Hematopoietic multipotent progenitor cell treated with erythropoietin and hydrocortisone succinate and interleukin-3 and kit ligand, for 15 days (in vitro differentiated cells): ENCODE data around the gene SKOR2.
"Not testable (repeated sequence)": the region's sequence is repeated elsewhere in the genome, so short reads cannot be mapped to it uniquely, and the experiment has no call there.

Experiments
- DNase-seq: peaks from one replicate; pipeline ENCODE4 v3.0.0-alpha.2; 2015; ENCODE audit warnings: low spot score

SKOR2 gene

GRCh38 chr18:47254341-47254939 lies 3.0 kb upstream of the SKOR2 start:
- DNase-seq: no peak

DNA sequence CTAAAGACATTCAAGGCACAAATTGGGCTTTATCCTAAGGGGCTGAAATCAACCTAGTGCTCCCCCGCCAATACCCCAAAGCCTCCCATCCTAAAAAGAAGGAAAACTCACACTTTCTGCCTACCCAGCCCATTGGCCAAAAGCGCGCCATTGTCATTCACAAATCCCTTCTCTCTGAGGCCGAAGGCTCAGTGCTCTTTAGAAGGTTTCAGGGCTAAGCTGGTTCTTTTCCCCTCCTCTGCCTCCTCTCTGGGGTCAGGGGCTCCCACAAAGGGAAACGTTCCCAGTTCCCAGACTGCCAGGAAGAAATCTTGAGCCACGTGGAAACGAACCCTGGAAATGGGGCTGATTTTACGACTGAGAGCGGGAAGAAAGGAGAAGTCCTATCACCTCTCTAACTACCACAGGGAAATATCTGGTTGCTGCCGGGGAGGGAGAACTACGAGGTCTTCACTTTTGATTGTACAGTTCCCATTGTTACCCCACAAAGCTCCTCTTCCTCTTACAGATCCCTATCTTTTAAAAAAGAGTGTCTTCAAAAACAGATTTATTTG lies 1.7 kb upstream of the SKOR2 start:
- DNase-seq: no peak

DNA sequence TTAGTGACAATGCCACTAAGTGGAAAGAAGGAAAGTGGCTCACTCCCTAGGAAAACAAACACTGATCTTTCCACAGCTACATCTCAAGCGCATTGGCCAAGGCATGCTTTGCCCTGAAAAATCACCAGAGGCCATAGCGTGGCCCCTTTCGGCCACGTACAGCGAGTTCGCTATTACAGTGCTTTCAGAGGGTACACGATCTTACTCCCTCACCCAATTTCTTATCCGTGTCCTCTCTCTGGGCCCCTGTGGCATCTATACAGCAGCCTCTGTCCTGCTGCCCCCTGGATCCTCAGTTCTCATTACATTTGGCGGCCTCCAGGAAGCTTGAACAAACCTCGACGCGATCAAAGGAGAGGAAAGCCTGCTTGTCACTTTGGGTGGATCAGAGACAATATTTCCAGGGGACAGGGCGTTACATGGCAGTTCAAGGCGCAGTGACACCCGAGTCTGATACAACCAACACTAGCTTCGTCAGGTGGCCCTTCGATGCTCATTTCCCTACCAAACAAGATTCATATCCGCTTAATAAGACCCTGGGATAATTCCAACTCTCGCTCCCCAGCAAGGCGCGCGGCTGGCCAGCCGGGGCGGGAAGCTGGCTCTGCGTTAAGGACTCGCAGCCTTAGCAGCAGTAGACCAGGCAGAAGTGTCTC lies 941 bp downstream of the SKOR2 start:
- DNase-seq: no peak

GRCh38 chr18:47249314-47249981 lies 2.0 kb downstream of the SKOR2 start:
- no peak for DNase-seq

DNA sequence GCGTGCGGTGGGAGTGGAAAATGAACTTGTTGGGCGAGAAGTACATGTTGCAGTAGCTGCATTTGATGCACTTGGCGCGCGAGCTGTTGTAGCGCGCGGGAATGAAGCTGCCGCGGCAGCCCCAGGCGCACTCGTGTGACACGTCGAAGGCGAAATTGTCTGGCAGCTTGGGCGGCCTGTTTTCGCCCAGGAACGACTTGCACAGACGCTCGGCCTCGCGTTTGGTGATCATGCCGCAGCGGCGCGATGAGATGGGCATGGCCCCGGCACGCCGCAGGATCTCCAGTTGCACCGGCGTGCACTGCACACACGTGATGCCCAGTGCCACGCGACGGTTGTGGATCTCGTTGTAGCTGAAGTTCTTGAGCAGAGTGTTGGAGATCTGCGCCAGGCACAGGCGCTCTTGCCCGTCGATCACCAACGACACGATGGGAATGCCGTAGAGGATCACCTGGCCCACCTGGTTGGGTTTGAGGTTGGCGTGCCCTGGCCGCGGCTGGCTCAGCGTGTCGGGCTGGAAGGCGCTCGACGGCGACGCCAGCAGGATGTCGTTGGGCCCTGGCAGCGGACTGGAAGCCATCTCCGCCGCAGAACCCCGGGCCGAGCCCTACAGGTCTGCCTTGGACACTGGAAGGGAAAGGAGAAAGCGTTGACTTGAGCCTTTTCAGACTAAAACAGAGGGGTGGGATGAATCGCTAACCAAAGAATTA lies 2.7 kb downstream of the SKOR2 start:
- no peak for DNase-seq

DNA sequence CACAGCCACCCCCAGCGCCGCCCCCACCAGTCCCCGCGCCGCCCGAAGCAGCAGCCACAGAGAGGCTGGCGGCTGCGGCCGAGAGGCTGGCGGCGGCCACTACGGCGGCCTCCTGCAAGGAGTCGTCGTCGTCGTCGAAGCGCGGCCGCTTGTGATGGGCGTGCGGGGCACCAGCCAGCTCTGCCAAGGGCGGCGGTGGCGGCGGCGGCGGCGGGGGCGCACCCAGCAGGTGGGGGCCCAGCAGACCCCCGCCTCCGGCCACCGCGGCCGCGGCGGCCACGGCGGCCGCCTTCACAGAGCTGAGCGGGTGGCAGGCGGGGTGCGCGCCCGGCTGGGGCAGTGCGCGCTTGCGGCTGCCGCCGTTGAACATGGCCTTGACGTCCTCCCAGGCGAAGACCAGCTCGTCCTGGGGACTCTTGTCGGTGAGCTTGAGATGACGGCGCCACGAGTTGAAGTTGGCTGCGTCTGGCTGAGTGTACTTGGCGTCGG lies 3.3 kb downstream of the SKOR2 start:
- DNase-seq: no peak

GRCh38 chr18:47247416-47248114 lies 3.9 kb downstream of the SKOR2 start:
- DNase-seq: no peak

GRCh38 chr18:47247036-47247415 lies 4.4 kb downstream of the SKOR2 start:
- no peak for DNase-seq

DNA sequence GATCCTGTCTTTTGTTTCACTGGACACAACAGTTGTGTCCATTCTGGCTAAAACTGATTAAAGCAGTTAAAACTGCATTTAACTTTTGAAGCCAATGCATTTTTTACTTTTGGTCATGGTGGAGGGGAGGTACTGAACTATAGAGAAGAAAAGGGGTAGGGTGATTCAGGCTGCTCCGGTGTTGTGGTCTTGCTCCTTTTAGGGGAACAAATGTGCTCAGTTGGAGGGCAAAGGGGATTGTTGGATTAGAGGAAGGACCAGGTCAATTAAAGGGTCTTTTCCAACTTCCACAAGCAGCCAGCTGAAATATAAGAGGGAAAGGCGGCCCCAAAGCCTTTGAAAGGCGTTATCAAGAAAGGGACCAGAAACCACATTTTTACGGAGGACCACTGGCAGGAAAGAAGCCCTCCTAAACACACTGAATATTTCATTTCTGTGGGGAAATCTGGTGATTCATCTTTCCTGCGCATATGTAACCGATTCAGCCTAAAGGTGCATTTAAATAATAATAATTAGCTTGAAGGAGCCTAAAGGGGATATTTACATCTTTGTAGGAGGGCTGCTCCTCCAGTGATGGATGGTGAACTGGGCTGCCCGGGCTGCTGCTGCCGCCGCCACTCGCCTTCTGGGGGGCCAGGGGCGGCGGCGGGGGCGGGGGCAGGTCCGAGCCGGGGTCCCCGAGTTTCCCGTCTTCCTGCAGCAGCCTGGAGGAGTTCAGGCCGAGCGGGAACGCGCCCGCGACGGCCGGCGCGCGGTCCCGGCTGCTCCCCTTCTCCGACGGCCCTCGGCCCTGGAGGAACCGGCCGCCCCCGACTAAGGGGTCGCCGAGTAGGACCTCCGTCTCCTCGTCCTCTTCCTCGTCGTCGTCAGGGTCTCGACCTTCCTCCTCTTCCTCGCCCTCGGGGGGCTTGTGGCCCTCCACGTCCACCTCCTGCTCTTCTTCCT lies 5.2 kb downstream of the SKOR2 start:
- DNase-seq: no peak

GRCh38 chr18:47244086-47244485 lies 7.4 kb downstream of the SKOR2 start:
- no peak for DNase-seq

- DNase-seq: no peak
These were observed 16.4 kb downstream of the SKOR2 start for GRCh38 chr18:47235096-47235495.

DNA sequence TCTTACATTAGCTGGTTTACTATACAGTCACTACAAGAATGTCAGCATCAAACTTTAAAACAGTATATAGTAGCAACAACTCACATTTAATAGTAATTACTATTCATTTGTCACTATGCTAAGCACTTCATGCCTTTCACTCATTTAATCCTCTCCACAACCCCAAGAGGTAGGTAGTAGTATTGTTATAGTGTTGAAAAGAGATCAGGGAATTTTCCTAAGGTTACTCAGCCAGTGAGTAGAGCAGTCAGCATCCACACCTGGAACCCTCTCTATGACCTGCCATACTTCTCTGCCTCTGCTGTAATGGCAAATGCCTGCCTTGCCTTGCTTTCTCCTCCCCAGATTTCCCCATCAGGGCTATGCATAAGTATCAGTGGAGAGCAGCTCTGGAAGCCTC lies 24.8 kb downstream of the SKOR2 start:
- DNase-seq: no peak

DNA sequence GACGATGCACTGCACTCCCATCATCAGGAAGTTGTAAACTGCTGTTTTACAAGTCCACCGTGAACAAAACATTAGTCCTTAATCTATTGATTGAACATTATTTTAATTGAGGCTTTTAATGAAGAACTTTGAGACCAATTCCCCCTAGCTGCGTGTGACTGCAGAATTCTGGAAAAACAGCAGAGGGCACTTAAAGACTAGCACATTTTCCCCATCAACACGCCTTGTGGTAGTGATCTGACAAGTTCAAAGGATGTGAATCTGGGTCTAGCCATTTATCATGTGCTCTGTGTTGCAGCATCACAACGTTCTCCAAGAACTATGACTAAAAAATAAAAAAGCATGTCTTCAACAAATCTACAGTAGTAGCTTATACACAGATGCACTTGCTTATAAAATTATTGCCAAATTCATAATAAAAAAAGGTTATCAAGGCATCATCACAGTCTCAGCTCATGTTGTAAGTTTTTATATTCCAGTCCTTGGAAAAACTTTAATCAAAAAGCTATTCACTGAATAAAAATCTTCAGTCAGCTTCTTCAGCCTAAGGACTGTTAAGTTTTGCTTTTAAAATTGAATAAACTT lies 35.8 kb downstream of the SKOR2 start:
- DNase-seq: no peak

GRCh38 chr18:47209171-47209570 lies 42.3 kb downstream of the SKOR2 start:
- no peak for DNase-seq

- no peak for DNase-seq
These were observed 44.4 kb downstream of the SKOR2 start for GRCh38 chr18:47206945-47207637.

DNA sequence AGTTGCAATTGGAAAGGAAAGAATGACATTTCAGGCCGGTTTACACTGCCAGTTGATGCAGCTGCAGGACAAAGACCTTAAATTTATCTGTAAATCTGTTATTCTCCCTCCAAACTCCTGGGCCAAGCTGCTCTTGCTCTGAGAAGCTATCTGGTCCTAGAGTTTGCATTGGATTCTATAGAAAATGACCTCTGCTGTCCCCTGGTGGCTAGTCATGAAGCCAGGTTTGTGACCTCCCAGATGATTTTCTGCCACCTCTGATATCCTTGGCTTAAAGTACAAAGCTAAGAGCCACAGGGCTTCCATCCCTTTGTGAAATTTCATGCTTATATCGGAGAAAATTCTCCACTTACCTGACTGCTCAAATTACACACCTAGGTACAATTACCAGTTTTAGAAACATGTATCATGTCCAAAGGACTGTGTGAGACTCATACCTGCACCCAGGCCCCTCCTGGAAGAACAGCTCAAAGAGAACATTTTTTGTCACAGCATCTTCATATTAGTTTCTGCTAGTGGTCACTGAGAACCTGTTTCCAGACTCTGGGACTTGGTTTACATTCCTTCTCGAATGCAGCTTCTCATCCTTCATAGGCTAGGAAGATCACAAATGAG lies 46.4 kb downstream of the SKOR2 start:
- DNase-seq: peak; percentile 43

DNA sequence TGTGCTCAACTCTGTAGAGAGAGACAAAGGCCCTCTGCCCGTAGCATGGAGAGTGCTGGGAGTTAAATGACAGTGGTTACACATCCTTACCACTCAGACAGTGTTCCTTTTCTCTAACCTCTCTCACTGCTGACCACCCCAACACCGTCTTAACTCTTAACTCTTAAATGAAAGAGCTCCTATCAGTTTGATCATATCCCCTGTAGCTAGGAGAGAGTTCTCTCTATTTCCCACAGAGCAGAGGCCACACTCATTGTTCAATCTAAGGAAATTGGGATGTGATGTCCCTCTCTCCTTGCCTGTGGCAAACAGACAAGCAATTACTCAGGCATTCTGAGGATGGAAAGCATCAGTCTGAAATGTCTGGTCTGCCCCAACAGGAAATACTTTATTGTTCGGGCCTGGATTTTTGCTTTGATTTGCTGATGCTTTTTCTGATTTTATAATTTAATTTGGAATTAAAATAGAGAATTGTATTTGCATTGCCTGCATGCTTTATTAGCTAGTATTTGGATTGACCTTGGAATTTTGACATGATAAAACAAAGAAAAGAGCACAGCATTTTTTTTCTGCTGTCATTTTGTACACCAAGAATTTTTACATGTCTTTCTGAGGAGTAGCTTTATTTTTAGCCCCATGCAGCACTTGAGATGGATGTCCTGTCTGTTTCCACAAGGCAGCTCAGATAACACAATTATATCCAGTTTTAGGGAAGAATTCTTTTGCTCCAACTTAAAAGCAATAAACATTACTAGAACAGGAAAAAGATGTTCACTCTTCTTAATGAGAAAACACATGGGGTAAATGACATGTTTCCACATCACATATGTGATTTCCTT lies 47.6 kb downstream of the SKOR2 start:
- no peak for DNase-seq

DNA sequence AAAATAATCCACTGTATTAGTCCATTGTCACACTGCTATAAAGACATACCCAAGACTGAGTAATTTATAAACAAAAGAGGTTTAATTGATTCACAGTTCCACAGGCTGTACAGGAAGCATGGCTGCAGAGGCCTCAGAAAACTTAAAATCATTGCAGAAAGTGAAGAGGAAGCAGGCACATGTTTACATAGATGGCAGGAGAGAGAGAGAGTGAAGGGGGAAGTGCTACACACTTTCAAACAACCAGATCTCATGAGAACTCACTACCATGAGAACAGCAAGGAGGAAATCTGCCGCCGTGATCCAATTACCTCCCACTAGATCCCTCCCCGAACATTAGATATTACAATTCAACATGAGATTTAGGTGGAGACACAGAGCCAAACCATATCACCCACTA lies 55.5 kb downstream of the SKOR2 start:
- DNase-seq: not testable (repeated sequence)
